GM18873 (cell line): ENCODE data around the gene CDK11A.
"Not testable (repeated sequence)": the region's sequence is repeated elsewhere in the genome, so short reads cannot be mapped to it uniquely, and the experiment has no call there.

Experiments used
- ATAC-seq: cut with Tn5 transposase; IDR thresholded peaks from one replicate; pipeline ENCODE4 v1.9.1; 2021; ENCODE audit warnings: mild to moderate bottlenecking, moderate library complexity, moderate number of reproducible peaks; ENCODE audit not compliant: unreplicated experiment, low FRiP score

CDK11A gene

DNA sequence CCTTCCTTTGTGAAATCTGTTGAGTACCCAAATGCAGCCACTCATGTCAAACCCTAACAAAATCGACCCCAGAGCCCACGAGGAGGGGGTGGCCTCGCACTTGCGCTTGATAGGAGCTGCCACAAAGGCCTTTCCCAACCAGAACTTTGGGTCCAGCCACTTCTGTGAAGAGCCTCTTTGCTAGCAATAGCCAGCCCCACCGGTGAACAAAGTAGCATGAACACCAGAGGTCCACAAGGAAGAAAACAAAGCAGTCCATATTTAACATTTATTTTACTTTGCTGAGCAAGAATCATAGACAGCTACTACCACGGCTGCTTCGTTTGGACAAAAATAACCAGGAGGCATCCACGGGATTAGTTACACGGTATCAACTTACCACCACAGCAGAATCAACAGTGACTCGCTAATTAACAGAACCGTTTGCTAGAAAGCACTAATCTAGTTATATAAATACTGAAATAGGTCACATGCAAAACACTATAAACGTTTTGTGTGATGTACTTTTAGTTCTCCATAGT is 3.0 kb upstream of the CDK11A start:
- ATAC-seq: not testable (repeated sequence)

DNA sequence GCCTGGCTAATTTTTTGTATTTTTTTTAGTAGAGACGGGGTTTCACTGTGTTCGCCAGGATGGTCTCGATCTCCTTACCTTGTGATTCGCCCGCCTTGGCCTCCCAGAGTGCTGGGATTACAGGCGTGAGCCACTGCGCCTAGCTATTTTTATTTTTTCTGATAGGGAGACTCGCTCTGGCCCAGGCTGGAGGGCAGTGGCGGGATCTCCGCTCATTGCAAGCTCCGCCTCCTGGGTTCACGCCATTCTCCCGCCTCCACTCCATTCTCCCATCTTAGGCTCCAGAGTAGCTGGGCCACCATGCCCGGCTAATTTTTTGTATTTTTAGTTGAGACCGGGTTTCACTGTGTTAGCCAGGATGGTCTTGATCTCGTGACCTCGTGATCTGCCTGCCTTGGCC is 1.9 kb upstream of the CDK11A start:
- not testable (repeated sequence) for ATAC-seq

DNA sequence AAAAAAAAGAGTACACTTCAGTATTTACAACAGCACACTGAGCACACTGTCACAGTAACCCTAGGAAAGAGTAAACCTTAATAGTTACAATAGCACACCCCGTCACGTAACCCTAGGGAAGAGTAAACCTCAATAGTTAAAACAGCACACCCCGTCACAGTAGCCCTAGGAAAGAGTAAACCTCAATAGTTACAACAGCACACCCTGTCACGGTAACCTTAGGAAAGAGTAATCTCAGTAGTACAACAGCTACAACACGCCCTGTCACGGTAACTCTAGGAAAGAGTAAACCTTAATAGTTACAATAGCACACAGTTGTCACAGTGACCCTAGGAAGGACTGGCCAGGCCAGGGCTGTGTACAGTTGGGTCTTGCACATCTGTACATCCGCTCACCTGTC is 3.0 kb downstream of the CDK11A start:
- no peak for ATAC-seq

GRCh38 chr1:1715109-1715883 is 8.9 kb downstream of the CDK11A start:
- not testable (repeated sequence) for ATAC-seq

DNA sequence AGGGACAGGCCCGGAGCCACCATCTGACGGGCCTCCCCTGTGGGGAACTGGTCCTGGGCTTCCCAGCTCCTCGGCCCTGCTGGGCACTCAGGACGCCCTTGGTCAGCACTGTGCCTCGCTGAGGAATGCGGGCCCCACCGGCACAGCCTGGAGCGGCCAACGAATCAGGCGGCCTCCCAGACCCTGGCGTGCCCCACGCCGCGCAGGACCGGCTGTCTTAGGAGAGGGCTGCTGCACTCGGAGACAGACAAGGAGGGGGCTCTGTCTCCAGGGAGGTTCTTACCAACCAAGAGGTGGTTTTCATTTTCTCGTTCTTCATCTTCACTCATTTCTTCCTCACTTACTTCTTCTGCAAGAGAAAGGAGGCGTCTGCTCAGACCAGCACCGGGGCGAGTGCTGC is 16.3 kb downstream of the CDK11A start:
- ATAC-seq: not testable (repeated sequence)

DNA sequence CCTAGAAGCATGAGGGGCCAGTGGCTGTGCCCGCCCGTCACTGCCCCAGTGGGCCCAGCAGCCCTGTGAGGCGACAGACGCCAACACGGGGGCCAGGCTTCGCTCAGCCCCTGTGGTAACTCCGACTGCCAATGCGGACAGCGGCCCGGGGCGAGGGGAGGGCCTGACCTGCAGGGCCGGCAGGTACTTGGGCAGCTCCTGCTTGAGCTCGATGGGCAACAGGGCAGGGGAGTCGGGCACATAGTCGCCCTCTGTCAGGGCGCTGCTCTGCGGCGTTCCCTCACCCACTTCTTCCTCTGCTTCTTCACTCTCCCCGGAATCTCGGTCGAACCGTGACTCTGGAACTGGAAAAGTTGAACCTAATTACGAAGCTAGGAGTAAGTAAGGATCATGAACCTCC is 16.9 kb downstream of the CDK11A start:
- not testable (repeated sequence) for ATAC-seq

DNA sequence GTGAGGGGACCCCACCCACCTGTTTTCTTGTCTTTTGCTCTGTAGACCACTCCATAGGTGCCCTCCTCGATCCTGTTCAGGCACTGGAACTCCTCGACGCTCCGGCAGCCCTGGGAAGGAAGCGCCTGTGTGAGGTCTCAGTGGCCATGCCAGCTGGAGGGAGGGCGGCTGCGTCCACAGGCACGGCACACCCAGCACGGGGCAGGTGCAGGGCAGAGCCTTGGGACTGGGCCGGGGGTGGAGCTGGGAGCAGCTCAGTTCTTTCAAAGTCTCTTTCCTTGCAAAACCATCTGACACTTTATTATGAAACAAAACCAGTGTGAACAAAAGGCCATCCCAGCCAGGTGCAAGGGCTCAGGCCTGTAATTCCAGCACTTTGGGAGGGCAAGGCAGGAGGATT is 18.5 kb downstream of the CDK11A start:
- ATAC-seq: not testable (repeated sequence)

DNA sequence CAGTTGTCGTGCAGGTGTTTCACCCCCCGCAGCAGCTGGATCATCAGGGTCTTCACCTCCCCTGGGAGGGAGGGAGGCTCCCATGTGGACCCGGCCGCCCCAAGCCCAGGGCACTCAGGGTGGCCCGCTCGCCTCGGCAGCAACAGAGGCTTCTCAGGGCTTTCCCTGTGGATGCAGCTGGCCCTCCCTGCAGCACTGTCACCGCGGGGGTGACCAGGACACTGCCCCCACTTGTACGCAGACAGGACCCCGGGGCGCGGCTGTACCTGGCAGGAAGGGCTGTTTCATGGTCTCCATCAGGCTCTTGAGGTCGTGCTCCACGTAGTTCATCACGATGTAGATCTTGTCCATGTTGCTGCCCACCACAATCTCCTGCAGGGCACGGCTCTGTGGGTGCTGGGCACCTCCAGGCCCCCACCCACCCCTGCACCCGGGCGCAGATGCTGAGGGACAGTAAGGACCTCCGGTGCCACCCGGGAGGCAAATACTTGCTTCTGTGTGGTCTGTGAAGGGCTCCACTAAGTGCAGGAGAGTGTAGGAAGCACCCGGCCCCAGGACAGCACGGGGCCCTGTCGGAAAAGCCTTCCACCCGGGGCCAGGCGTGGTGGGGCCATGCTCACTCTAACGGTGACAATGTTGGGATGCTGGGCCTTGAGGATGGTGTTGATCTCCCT is 19.7 kb downstream of the CDK11A start:
- ATAC-seq: not testable (repeated sequence)

GRCh38 chr1:1703796-1704195 is 20.4 kb downstream of the CDK11A start:
- ATAC-seq: no peak

GRCh38 chr1:1702506-1702905 is 21.7 kb downstream of the CDK11A start:
- not testable (repeated sequence) for ATAC-seq

DNA sequence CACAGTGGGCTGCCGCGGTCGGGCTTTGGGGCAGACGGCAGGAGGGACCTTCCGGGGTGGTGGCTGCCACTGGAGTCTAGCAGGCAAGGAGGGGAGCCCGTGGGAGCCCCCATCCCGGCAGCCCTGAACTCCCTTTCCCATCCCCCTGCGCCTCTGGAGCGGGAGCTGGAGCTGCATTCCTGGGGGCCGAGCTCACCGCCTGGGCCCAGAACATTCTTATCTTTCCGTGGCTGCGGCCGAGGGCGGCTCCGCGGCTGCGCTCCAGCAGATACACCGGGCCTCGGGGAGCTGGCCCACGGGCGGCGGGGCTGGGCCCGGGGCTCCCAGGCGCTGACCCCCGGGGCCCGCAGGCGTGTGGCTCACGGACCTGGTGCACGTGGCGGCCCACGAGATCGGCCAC is 23.6 kb downstream of the CDK11A start:
- not testable (repeated sequence) for ATAC-seq

- not testable (repeated sequence) for ATAC-seq
Measured at GRCh38 chr1:1700067-1700466, 24.1 kb downstream of the CDK11A start.

DNA sequence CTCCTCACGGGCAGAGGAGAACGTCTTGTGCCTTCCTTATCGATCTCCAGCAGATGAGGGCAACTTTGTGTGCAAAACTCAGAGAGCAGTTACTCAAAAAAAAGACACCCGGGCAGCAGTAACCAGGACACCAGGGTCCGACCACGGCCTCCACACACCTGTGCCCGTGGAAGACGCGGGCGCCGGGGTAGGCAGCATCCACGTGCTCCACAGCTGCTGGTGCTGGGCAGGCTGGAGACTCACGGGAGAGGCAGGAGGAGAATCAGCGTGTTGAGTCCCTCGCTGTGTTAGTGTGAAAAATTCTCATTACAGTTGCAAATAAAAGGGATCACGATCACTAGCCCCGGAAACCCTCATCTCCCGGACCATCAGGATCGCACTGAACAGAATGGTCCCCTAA is 25.1 kb downstream of the CDK11A start:
- ATAC-seq: not testable (repeated sequence)

DNA sequence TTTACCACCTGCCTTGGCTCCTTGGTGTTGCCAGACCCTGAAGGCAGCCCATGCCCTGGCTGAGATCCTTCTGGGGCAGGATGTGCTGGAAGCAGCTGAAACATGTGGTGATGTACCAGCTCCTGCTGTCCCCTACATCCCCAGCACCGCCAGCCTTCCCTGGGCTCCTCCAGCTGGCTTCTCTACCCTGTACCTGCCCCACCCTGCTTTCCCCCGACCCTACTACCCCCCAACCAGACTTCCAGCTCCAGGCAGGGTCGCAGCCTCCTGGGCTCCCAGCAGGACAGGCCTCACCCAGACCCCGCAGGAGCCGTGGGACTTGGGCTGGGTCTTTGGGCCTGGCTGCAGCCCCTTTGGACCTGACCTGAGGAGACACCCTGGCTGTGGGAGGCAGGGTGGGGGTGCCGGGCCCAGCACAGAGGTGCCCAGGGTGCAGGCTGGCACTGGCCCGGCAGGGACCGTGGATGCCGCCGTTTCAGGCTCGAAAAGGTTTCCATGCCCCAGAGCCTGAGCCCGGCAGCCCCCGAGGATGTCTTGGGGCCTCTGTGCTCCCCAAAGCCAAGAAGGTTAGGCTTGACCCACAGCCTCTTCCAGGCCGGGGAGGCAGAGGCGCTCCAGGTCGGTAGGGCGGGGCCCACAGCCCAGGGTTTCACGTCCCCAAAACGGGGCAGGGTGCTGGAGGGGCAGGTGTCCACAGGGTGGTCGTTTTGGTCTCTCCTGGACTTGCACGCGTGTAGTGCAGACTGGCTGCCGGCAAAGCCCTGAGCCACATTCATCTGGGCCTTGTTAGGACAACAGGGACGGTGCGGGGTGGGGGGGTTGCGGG is 26.6 kb downstream of the CDK11A start:
- not testable (repeated sequence) for ATAC-seq

GRCh38 chr1:1696431-1697357 is 27.5 kb downstream of the CDK11A start:
- ATAC-seq: not testable (repeated sequence)

GRCh38 chr1:1692714-1693647 is 31.2 kb downstream of the CDK11A start, which contains the start of gene SLC35E2B:
SLC35E2B (minus strand) TSS chr1:1692795; CDS start chr1:1676699, 16,096 bp downstream.
- peak; percentile 69 for ATAC-seq

DNA sequence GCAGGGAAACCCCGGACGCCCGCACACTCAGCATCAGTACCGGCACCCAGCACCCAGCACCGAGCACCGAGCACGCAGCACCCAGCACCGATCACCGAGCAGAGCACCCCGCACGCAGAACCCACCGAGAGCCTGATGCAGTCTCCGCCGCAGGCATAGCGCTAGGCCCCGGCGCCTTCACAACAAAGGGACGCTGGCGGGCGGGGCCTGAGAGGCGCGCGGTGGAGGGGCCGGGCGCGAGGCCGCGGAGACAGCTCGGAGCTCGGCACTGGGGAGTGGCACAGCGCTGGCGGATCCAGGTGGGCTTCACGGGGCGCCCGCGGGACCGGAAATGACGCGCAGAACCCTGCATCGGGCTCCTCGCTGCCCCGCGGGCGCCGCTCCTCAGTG is 31.8 kb downstream of the CDK11A start:
- ATAC-seq: not testable (repeated sequence)

- not testable (repeated sequence) for ATAC-seq
Measured at GRCh38 chr1:1691443-1691842, 32.7 kb downstream of the CDK11A start.
